DND-41 (cell line): ENCODE measurements around the gene PPP4R1.

Source experiments
- ATAC-seq: fragments of 200-7000 bp; cut with Tn5 transposase; 3 replicates; pipeline ENCODE4 v1.9.1; 2021; ENCODE audit warnings: low read depth; ENCODE audit not compliant: insufficient read depth
- DNase-seq: peaks from one replicate; pipeline ENCODE4 v3.0.0-alpha.2; 2020
- H2AFZ ChIP-seq: 2 replicates; pipeline ENCODE4 v1.6.0; 2012; ENCODE audit warnings: low read depth, low read length
- H3K27ac ChIP-seq: 2 replicates; pipeline ENCODE4 v1.5.1; 2012; ENCODE audit warnings: low read length, inconsistent platforms
- H3K27me3 ChIP-seq: fragments of 200-600 bp; sonication (generic); 2 replicates; pipeline ENCODE4 v1.6.0; 2012; ENCODE audit warnings: low read length, mild to moderate bottlenecking, inconsistent platforms; ENCODE audit not compliant: insufficient read depth, poor library complexity
- H3K36me3 ChIP-seq: 2 replicates; pipeline ENCODE4 v1.5.1; 2012; ENCODE audit warnings: low read length, inconsistent platforms; ENCODE audit not compliant: insufficient read depth
- H3K4me1 ChIP-seq: 2 replicates; pipeline ENCODE4 v1.5.1; 2012; ENCODE audit warnings: mild to moderate bottlenecking, low read length; ENCODE audit not compliant: insufficient read depth
- H3K4me2 ChIP-seq: 2 replicates; pipeline ENCODE4 v1.6.0; 2012; ENCODE audit warnings: mild to moderate bottlenecking, moderate library complexity, low read length, inconsistent platforms; ENCODE audit not compliant: insufficient read depth
- H3K4me3 ChIP-seq, 2 experiments: fragments of 200-600 bp in 1 of 2; shearing (Covaris generic) in 1 of 2; 2 replicates each; pipeline ENCODE4 v1.5.1; 2012 to 2016; ENCODE audit warnings: inconsistent platforms in 2 of 2, low read length in 2 of 2, mild to moderate bottlenecking in 2 of 2, low read depth in 1 of 2, moderate library complexity in 1 of 2
- H3K79me2 ChIP-seq: 2 replicates; pipeline ENCODE4 v1.6.0; 2012; ENCODE audit warnings: low read length, inconsistent platforms; ENCODE audit not compliant: insufficient read depth
- H3K9ac ChIP-seq: 2 replicates; pipeline ENCODE4 v1.6.0; 2012; ENCODE audit warnings: low read depth, mild to moderate bottlenecking, inconsistent platforms, low read length, moderate library complexity
- H3K9me3 ChIP-seq: 2 replicates; pipeline ENCODE4 v1.5.1; 2012; ENCODE audit warnings: low read length, moderate library complexity, mild to moderate bottlenecking, inconsistent platforms; ENCODE audit not compliant: insufficient read depth, severe bottlenecking
- H4K20me1 ChIP-seq: 2 replicates; pipeline ENCODE4 v1.6.0; 2012; ENCODE audit warnings: low read length; ENCODE audit not compliant: insufficient read depth
- CTCF ChIP-seq: IDR thresholded peaks from 2 replicates; pipeline ENCODE4 v1.5.1; 2012; ENCODE audit warnings: borderline replicate concordance, low read length, moderate library complexity, mild to moderate bottlenecking; ENCODE audit not compliant: poor library complexity, severe bottlenecking; ENCODE audit errors: extremely low read depth
- EZH2 ChIP-seq: IDR thresholded peaks from 3 replicates; pipeline ENCODE4 v1.6.1; 2012; ENCODE audit warnings: borderline replicate concordance, low read depth, mild to moderate bottlenecking, moderate library complexity, low read length, inconsistent platforms; ENCODE audit not compliant: severe bottlenecking

The PPP4R1 gene

GRCh38 chr18:9604348-9604747 is 10.0 kb downstream of the PPP4R1 start:
- TF ChIP-seq EZH2 = no peak
- no peak for TF ChIP-seq CTCF
- H3K9ac ChIP-seq = no peak overlapping the region
- peaks cover 12% of the 10 kb centered on the region for H4K20me1 ChIP-seq
- peaks cover 97% of the 10 kb centered on the region for H3K79me2 ChIP-seq
- no peak overlapping the region for H3K4me2 ChIP-seq
- no peak overlapping the region for H2AFZ ChIP-seq
- no peaks in the 10 kb centered on the region; the same call in 1 of the 2 replicates for H3K4me1 ChIP-seq
- ATAC-seq (peak; percentile 45), DNase-seq (no peak)
- peaks cover 20% of the 10 kb centered on the region for H3K9me3 ChIP-seq
- peaks cover 29% of the 10 kb centered on the region for H3K36me3 ChIP-seq
- H3K27me3 ChIP-seq = no peaks in the 10 kb centered on the region
- H3K4me3 ChIP-seq = no peak overlapping the region
- no peak overlapping the region for H3K27ac ChIP-seq

- H3K27ac ChIP-seq = no peak overlapping the region
- ATAC-seq (no peak), DNase-seq (no peak)
- H3K4me3 ChIP-seq = no peak overlapping the region
- peaks cover 29% of the 10 kb centered on the region for H3K9me3 ChIP-seq
- H4K20me1 ChIP-seq = peaks cover 21% of the 10 kb centered on the region; the same call in 1 of the 2 replicates
- H3K4me2 ChIP-seq = no peak overlapping the region
- H3K79me2 ChIP-seq = peaks cover 97% of the 10 kb centered on the region
- H3K9ac ChIP-seq = no peak overlapping the region
- peaks cover 28% of the 10 kb centered on the region for H3K36me3 ChIP-seq
- TF ChIP-seq CTCF (no peak), EZH2 (no peak)
- no peaks in the 10 kb centered on the region; the same call in 1 of the 2 replicates for H3K4me1 ChIP-seq
- no peaks in the 10 kb centered on the region for H3K27me3 ChIP-seq
- no peak overlapping the region for H2AFZ ChIP-seq
Measured at GRCh38 chr18:9599328-9599727, 15.0 kb downstream of the PPP4R1 start.

- Histone ChIP-seq H3K4me1 (no peaks in the 10 kb centered on the region; the same call in 1 of the 2 replicates), H3K27ac (no peak overlapping the region), H3K79me2 (peaks cover 94% of the 10 kb centered on the region), H3K4me2 (no peak overlapping the region), H3K27me3 (no peaks in the 10 kb centered on the region), H3K36me3 (peaks cover 35% of the 10 kb centered on the region), H3K9me3 (peaks cover 27% of the 10 kb centered on the region), H2AFZ (no peak overlapping the region), H4K20me1 (peaks cover 19% of the 10 kb centered on the region; the same call in 1 of the 2 replicates), H3K4me3 (no peak overlapping the region), H3K9ac (no peak overlapping the region)
- ATAC-seq = no peak
- DNase-seq = no peak
- TF ChIP-seq CTCF (no peak), EZH2 (no peak)
Measured at GRCh38 chr18:9597609-9598008, 16.8 kb downstream of the PPP4R1 start.
